ENCODE data around the gene DISP1. TPM values are rescaled to one million over a fixed set of nuclear protein-coding genes. Genes with fewer than 3 reads are reported as not detected.
A peak's percentile ranks its signal among the peaks of the same experiment; 100 is the strongest.

Gene DISP1
- total RNA-seq, 1 donor from 2014 or later: 9.0 TPM

- FAIRE-seq (no peak), DNase-seq (ENCODE audit: low spot score in 2 of 2) (no peak)
Measured at GRCh38 chr1:222791006-222791710, 23.7 kb upstream of the DISP1 start.

DNA sequence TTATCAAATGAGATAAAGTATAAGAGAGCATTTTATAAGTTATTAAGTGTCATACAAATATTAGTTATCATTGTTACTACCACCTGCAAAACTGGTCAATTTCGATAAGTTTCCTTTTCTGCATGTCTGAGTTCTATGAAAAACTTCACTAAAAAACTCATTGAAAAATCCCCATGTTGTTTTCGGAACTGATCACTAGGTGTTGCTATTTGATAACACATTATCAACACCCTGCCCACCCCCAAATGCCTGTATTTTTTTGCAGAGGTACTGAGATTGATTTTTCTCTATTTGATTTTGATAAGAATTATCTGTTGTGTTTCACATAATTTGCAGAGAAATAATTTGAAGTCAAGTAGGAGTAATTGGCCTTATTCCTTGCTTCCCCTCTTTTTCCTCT lies 22.1 kb upstream of the DISP1 start:
- DNase-seq (ENCODE audit: low spot score in 2 of 2) (peak in 1 of 2 donors; percentile 57), FAIRE-seq (peak; percentile 55)

DNA sequence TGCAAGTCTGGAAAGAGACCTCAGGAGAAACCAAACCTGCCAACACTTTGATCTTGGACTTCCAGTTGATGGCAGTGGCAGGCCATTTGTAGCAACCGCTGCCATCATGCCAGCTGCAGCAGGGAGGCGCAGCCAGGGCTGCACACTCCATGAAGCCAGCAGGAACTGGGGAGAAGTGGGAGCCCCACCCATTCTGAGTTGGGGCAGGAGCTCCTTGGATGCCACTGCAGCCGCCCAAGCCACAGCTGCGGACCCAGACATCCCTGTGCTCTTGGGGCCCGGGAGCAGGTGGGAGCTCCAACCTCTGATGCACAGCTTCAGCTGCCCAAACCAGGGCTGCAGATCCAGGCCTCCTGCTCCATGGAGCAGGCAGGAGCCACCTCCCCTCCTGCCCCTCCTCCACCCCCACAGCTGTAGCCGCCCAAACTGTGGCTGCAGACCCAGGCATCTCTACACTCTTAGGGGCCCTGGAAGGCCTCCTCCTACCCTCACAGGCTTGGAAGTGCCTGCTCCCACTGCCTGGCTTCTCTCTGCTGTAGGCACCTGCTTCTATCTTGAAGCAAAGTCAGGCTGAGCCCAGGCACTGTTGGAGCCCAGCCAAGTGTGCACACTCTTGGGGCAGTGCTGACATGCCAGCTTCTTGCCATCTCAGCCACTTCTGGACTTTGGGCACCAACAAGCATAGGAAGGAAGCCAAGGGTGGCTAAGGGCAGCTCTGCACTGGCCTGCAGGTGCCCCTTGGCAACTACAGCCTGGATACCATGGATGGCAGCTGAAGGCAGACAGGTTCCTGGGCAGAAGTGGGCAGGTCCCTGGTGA lies 20.0 kb upstream of the DISP1 start:
- DNase-seq (ENCODE audit: low spot score in 2 of 2): no peak
- no peak for FAIRE-seq

DNA sequence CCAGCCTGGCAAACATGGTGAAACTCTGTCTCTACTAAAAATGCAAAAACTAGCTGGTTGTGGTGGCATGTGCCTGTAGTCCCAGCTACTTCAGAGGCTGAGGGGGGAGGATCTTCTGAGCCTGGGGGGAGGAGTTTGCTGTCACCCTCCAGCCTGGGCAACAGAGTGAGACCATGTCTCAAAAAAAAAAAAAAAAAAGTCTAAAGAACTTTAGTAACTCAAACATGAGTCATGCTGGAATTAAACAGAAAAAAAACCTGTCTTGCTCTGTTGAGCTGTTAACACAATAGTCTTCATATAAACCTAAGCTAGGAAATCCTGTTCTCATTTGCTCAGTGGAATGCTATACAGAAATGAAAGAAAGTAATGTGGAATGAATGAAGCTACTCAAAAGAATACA lies 16.7 kb upstream of the DISP1 start:
- FAIRE-seq (no peak), DNase-seq (ENCODE audit: low spot score in 2 of 2) (no peak)

- FAIRE-seq: no peak
- no peak for DNase-seq (ENCODE audit: low spot score in 2 of 2)
Measured at GRCh38 chr1:222798975-222799374, 15.9 kb upstream of the DISP1 start.

- FAIRE-seq (no peak), DNase-seq (ENCODE audit: low spot score in 2 of 2) (no peak)
Measured at GRCh38 chr1:222801067-222801466, 13.8 kb upstream of the DISP1 start.

- FAIRE-seq: no peak
- DNase-seq (ENCODE audit: low spot score in 2 of 2): no peak
Measured at GRCh38 chr1:222811671-222812070, 3.2 kb upstream of the DISP1 start.

DNA sequence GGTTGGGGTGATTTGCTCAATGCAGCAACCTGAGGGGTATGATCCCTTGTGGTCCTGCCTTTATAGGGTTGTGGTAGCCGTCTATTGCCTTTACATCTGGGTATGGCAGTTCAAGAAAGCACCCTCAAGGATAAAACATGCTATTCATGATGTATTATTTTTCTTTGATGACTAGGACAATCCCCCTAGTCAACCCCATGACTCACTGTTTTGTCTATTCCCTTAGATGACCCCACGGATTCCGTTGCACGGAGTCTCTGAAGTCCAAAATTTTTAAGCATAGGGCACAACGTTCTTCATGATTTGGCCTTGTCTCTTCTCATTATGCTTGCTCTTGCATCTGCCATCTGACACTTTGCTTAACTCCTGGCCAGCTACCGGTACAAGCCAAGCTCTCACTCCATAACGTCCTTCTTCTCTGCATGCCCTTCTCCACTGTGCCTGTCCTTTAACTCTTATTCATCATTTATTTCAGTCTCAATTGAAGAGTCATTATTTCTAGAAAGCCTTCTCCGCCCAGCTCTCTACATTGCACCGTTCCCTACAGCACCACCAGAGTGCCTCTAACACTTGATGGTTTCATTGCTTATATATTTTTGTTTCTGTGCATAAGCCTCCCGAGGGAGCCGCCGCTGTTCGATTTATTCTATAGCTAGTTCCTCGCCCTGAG lies 838 bp upstream of the DISP1 start:
- FAIRE-seq (no peak), DNase-seq (ENCODE audit: low spot score in 2 of 2) (no peak)

- DNase-seq (ENCODE audit: low spot score in 2 of 2): no peak
- no peak for FAIRE-seq
Measured at GRCh38 chr1:222815440-222815765, 564 bp downstream of the DISP1 start.

DNA sequence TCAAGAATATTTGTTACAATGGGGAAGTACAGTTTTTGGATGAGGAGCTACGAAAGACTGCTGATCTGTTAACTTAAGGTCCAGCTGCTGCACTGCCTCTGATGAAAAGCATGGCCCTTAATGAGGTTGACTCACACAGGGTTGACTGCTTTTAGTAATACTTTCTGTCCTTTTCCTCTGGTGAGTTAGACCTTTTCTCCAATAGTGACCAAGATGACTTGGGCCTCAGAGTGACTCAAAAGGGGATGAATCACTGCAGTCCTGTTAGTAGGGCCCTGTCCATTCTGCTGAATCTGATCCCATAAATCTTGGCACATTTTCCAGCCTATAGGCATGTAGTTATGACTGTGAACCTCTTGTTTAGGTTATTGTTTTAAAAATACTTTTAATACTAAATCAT lies 2.7 kb downstream of the DISP1 start:
- DNase-seq (ENCODE audit: low spot score in 2 of 2): peak in 1 of 2 donors; percentile 18
- FAIRE-seq: no peak

DNA sequence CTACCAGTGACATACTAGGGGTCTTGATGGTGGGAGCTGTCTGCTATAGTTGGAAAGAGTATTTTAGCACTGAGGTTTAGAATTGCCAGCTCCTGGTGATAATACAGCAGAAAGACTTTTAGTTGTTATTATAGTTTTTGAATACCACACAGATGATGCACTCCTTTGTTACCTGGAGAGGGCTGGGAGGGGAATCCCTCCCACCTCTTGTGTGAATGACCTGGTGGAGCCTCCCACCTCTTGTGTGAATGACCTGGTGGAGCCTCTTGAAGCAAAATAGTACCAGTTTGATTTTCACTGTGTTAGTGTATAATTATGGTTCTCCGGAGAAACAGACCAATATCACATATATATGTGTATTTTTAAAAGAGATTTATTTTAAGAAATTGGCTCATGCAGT lies 3.3 kb downstream of the DISP1 start:
- FAIRE-seq: no peak
- no peak for DNase-seq (ENCODE audit: low spot score in 2 of 2)

GRCh38 chr1:222820171-222820712 lies 5.4 kb downstream of the DISP1 start:
- DNase-seq (ENCODE audit: low spot score in 2 of 2) (no peak), FAIRE-seq (no peak)

DNA sequence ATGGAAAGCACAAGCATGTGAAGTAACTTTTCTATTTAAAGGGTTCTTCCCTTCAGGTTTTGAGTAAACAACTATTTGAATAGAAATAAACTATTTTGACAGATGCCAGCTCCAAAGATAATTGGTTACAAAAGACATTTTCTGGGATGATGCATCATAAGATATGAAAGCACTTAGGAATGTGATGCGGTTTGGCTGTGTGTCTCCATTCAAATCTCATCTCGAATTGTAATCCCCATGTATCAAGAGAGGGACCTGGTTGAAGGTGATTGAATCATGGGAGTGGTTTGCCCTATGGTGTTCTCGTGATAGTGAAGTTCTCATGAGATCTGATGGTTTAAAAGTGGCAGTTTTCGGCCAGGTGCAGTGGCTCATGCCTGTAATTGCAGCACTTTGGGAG lies 6.4 kb downstream of the DISP1 start:
- FAIRE-seq: no peak
- DNase-seq (ENCODE audit: low spot score in 2 of 2): no peak

DNA sequence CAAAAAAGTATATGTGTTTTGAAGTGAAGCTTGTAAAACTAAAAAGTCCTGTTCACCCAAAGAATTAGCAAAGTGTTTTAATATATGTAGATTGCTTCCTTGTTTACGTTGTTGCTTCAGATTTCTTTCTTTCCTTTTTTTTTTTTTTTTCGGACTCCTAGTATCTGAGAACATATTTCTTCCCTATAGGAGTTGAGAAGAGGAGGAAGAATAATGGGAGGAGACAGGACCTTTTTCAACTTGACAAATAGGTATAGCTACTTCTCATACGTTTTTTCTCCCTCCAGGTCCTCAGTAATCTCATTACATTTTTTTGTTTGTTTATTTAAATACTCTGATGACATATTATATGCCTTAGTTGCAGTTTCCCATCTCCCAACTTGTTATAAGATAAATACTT lies 8.9 kb downstream of the DISP1 start:
- DNase-seq (ENCODE audit: low spot score in 2 of 2) (no peak), FAIRE-seq (no peak)

DNA sequence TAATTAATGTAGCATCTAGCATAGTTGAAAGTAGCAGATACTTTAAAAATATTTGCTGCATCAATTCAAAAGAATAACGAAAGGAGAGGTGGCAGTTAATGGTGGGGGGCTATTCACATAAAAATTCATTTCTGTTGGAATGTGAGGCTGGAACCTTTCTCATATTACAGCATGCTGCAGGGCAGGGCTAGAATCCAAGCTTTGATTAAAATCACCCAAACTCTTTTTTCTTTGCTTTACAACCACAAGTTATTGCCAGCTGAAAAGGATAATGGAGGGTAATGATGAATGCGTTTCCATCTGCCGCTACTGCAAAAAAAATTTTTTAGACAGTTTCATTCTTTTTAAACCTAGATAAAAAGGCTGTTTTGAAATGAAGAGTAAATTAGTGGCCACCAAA lies 9.8 kb downstream of the DISP1 start:
- DNase-seq (ENCODE audit: low spot score in 2 of 2) (no peak), FAIRE-seq (no peak)

DNA sequence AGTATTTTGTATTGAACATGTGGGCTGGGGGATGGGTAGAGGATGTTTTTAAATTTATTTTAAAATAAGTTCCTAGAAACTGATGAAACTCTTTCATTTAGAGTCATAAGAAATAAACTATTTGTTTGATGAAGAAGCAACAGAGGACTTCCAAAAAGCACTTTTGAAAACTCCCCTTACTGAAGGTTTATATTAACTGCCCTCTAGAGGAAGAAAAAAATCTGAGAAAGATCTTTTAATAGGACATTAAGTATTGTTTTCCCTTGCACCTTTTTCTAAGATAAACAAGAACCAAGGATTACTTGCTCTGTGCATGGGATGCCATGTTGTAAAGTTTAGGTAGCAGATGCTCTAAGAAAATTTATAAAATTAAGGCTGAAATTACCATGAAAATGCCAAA lies 14.1 kb downstream of the DISP1 start:
- DNase-seq (ENCODE audit: low spot score in 2 of 2) (no peak), FAIRE-seq (peak; percentile 40)

GRCh38 chr1:222829868-222830267 lies 15.0 kb downstream of the DISP1 start:
- FAIRE-seq (no peak), DNase-seq (ENCODE audit: low spot score in 2 of 2) (no peak)

GRCh38 chr1:222833356-222833876 lies 18.6 kb downstream of the DISP1 start:
- DNase-seq (ENCODE audit: low spot score in 2 of 2) (no peak), FAIRE-seq (no peak)

- FAIRE-seq (no peak), DNase-seq (ENCODE audit: low spot score in 2 of 2) (no peak)
Measured at GRCh38 chr1:222843469-222844410, 28.9 kb downstream of the DISP1 start.

GRCh38 chr1:222844411-222844779 lies 29.6 kb downstream of the DISP1 start:
- FAIRE-seq: no peak
- no peak for DNase-seq (ENCODE audit: low spot score in 2 of 2)
